ACC112 (cell line): Measurements from ENCODE around the gene GATAD2B.

ENCODE experiments used
- H2AFZ ChIP-seq: fragments of 200-600 bp; sonication (generic); one replicate; pipeline ENCODE4 v1.6.0; 2017; ENCODE audit warnings: antibody characterized with exemption, low read length; ENCODE audit not compliant: unreplicated experiment
- H3K27ac ChIP-seq: fragments of 200-600 bp; sonication (generic); 2 replicates; pipeline ENCODE4 v1.5.1; 2014; ENCODE audit warnings: low read depth, mild to moderate bottlenecking, antibody characterized with exemption, low read length, moderate library complexity
- H3K27me3 ChIP-seq: fragments of 200-600 bp; sonication (generic); 2 replicates; pipeline ENCODE4 v1.6.1; 2014; ENCODE audit warnings: mild to moderate bottlenecking, antibody characterized with exemption, low read length, moderate library complexity, mixed read lengths; ENCODE audit not compliant: insufficient read depth
- H3K36me3 ChIP-seq: fragments of 200-600 bp; sonication (generic); 2 replicates; pipeline ENCODE4 v1.6.1; 2016; ENCODE audit warnings: mild to moderate bottlenecking, antibody characterized with exemption, low read length, moderate library complexity, mixed read lengths; ENCODE audit not compliant: insufficient read depth
- H3K4me1 ChIP-seq: fragments of 200-600 bp; sonication (generic); one replicate; pipeline ENCODE4 v1.6.1; 2016; ENCODE audit warnings: low read length, mixed read lengths; ENCODE audit not compliant: insufficient read depth, unreplicated experiment, control insufficient read depth
- H3K4me3 ChIP-seq: fragments of 200-600 bp; sonication (generic); 2 replicates; pipeline ENCODE4 v1.5.1; 2014; ENCODE audit warnings: mild to moderate bottlenecking, low read depth, low read length
- H3K79me2 ChIP-seq: fragments of 200-600 bp; sonication (generic); one replicate; pipeline ENCODE4 v1.6.0; 2016; ENCODE audit warnings: low read length; ENCODE audit not compliant: control insufficient read depth, unreplicated experiment, insufficient read depth

Gene GATAD2B

DNA sequence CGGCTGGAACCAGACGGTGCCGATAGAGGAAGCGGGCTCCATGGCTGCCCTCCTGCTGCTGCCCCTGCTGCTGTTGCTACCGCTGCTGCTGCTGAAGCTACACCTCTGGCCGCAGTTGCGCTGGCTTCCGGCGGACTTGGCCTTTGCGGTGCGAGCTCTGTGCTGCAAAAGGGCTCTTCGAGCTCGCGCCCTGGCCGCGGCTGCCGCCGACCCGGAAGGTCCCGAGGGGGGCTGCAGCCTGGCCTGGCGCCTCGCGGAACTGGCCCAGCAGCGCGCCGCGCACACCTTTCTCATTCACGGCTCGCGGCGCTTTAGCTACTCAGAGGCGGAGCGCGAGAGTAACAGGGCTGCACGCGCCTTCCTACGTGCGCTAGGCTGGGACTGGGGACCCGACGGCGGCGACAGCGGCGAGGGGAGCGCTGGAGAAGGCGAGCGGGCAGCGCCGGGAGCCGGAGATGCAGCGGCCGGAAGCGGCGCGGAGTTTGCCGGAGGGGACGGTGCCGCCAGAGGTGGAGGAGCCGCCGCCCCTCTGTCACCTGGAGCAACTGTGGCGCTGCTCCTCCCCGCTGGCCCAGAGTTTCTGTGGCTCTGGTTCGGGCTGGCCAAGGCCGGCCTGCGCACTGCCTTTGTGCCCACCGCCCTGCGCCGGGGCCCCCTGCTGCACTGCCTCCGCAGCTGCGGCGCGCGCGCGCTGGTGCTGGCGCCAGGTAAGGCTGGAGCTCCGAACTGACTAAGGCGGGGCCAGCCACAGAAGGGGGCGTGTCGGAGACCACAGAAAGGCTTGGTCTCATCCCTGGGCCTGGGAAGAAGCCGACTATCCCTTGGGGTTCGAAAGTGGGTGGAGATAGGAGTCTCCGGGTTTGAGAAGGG, 147.1 kb downstream of the GATAD2B start:
- H3K4me3 ChIP-seq, result peak overlapping the region; percentile 83
- H3K27ac ChIP-seq, result 0 out of 2 replicates have a peak overlapping the region, but pooled peaks have one; percentile 24
- H3K36me3 ChIP-seq, result 0 out of 2 replicates have a peak, but pooled peaks cover 5% of the 10 kb centered on the region
- peak overlapping the region; percentile 83 for H2AFZ ChIP-seq
- H3K4me1 ChIP-seq, result peaks cover 42% of the 10 kb centered on the region
- no peaks in the 10 kb centered on the region for H3K27me3 ChIP-seq
- no peaks in the 10 kb centered on the region for H3K79me2 ChIP-seq

DNA sequence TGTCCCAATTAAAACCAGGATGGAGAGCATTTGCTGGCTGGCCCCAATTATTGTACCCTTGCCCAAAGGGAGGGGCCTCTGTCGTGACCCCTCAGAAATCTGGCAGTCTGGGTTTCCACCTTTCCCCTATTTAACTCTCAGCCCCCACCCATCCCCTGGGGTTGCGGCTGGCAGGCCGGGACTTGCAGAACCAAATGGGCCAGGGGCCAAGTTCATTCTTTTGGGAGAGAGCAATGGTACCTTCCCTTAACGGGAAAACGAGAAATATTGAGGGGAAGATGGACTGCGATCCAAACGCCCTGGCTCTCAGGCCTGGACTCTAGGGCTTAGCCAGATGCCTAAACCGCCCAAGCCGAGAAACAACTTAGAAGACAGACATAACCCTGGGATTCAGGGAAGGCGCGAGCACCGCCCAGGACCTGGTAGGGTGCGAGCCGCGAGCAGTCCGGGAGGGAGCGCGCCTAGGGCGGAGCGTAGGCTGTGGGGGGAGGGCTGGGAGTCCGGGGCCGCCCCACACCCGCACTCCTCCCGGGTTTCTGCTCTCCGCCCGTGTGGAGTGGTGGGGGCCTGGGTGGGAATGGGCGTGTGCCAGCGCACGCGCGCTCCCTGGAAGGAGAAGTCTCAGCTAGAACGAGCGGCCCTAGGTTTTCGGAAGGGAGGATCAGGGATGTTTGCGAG, 147.9 kb downstream of the GATAD2B start, which contains the start of gene SLC27A3:
SLC27A3 (plus strand) TSS at position 628 of the 678 bp plus-strand sequence. CDS start 91 bp downstream, outside the sequence.
- no peaks in the 10 kb centered on the region for H3K27me3 ChIP-seq
- H2AFZ ChIP-seq, result peak within 1 kb of the TSS; percentile 83
- H3K4me1 ChIP-seq, result peaks cover 42% of the 10 kb centered on the region
- H3K36me3 ChIP-seq, result 0 out of 2 replicates have a peak, but pooled peaks cover 5% of the 10 kb centered on the region
- no peaks in the 10 kb centered on the region for H3K79me2 ChIP-seq
- peak within 1 kb of the TSS; percentile 83 for H3K4me3 ChIP-seq
- H3K27ac ChIP-seq, result peak within 1 kb of the TSS; percentile 24; the same call in 1 of the 2 replicates

DNA sequence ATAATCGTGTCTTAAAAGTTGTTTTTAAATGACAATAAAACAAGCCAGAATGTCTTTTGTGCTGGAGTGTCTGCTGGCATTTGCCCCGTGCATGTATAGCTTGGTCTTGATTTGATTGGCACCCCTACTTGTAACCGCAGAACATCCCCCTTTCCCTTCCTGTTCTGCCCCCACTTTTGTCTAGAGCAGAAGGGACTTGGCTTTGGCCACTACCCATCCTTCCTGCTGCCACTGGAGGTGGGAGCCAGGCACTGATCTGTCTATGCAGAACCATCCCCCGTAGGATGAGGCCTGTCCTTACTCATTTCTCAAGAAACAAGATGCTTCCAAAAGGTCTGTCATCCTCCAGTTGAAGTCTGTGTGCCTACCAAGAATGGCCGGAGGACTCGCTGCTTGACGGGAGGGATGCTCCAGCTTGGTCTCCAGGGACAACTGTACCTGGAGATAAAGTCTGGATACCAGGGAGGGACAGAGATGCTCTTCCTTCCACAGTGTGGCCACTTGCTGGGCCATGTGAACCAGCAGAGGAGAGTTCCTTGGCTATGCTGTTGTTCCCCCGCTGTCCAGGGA, 148.7 kb downstream of the GATAD2B start:
- Histone ChIP-seq H3K36me3 (0 out of 2 replicates have a peak, but pooled peaks cover 5% of the 10 kb centered on the region), H3K4me1 (peaks cover 42% of the 10 kb centered on the region), H3K79me2 (no peaks in the 10 kb centered on the region), H3K4me3 (no peak overlapping the region), H3K27me3 (no peaks in the 10 kb centered on the region), H3K27ac (no peak overlapping the region), H2AFZ (no peak overlapping the region)

DNA sequence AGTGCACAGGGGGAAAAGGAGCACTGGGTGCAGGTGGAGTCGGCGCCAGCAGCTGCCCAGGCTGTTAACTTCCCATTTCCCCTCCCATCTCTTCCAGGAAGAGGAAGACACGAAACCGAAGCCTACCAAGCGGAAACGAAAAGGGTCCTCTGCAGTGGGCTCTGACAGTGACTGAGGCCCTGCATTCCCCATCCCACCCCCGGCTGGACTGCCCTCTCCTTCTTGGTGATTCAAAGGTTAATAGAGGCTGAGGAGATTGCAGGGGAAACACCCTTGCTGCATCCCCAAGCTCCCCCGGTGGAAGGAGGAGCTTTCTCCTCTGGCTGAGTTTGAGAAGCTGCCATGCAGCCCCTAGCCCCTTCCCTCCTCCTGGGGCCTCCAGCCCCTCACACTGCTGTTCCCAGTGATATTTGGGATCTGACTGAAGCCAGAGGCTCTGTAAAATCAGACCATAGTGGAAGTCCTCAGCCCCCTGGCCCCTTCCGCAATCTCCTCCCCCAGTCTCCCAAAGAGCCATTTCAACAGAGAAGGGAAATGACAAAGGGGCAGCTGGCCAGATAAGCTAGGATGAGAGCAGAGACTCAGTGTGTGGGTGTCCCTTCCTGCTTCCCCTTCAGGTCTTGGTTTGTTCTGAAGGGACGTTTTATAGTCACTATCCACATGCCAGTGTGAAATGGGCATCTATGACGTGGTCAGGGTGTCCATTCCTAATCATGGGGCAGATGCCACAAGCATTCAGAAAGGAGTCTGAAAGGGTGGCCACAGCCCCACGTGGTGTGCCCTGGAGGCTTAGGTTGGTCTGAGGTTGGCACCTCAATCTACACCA, 149.5 kb downstream of the GATAD2B start:
- Histone ChIP-seq H3K27ac (peak overlapping the region; percentile 14; the same call in 1 of the 2 replicates), H3K4me1 (peaks cover 42% of the 10 kb centered on the region), H3K36me3 (0 out of 2 replicates have a peak, but pooled peaks cover 5% of the 10 kb centered on the region)

DNA sequence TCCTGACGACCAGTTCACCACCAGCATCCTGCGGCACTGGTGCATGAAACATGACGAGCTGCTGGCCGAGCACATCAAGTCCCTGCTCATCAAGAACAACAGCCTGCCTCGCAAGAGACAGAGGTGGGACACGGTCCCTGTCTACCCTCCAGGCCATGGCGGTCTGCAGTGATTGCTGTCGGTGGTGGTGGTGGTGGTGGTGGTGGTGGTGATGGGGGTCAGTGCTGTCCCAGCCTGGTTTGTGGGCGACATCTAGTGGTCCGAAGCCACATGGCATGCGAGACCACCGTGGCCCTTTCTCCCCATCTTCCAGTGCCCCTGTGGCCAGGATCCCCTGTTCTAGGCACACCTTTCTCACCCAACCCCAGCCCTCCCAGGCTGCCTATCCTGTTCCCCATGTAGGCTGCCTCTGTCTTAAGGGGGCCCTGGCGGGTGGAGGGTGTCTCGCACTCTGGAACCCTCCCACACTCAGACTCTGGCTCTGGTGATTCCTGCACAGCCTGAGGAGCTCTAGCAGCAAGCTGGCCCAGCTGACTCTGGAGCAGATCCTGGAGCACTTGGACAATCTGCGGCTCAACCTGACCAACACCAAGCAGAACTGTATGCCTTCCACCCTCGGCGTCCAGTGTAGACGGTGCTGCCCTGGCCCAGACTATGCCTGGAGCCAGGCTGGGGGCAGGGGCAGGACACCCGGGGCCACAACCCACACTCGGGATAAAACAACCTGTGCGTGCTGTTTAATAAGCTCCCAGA, 150.8 kb downstream of the GATAD2B start:
- Histone ChIP-seq H3K4me3 (no peak overlapping the region), H3K4me1 (peaks cover 32% of the 10 kb centered on the region), H2AFZ (no peak overlapping the region), H3K27ac (no peak overlapping the region), H3K36me3 (peaks cover 11% of the 10 kb centered on the region; the same call in 1 of the 2 replicates), H3K27me3 (no peaks in the 10 kb centered on the region), H3K79me2 (no peaks in the 10 kb centered on the region)

More for the DNA sequence above, 149.5 kb downstream of the GATAD2B start:
- no peaks in the 10 kb centered on the region for H3K79me2 ChIP-seq
- no peak overlapping the region for H3K4me3 ChIP-seq
- no peaks in the 10 kb centered on the region for H3K27me3 ChIP-seq
- no peak overlapping the region for H2AFZ ChIP-seq

GRCh38 chr1:153771261-153771660, 151.5 kb downstream of the GATAD2B start:
- Histone ChIP-seq H3K79me2 (no peaks in the 10 kb centered on the region), H2AFZ (no peak overlapping the region), H3K27me3 (no peaks in the 10 kb centered on the region), H3K4me3 (no peak overlapping the region), H3K4me1 (peaks cover 26% of the 10 kb centered on the region), H3K27ac (no peak overlapping the region), H3K36me3 (peaks cover 12% of the 10 kb centered on the region; the same call in 1 of the 2 replicates)

DNA sequence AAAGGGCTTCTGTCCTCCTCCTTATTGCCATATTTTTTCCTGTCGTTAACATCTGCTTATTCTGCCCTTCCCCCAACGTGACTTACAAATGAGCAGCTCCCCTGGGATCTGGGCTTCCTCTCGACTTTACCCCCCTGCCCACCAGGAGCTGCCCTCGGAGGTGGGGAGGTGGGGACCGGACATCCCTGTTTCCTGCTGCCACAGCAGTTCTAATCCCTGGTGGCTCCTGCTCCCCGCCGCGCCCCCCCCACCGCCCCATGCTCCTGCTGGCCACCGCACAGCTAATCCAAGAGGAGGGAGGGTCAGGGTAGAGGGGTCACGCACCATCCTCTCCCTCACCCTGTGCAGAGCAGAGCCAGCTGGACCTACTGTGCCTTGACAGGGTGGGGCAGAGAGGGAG, 152.0 kb downstream of the GATAD2B start:
- no peak overlapping the region for H2AFZ ChIP-seq
- H3K4me1 ChIP-seq, result peaks cover 26% of the 10 kb centered on the region
- peaks cover 12% of the 10 kb centered on the region; the same call in 1 of the 2 replicates for H3K36me3 ChIP-seq
- H3K4me3 ChIP-seq, result no peak overlapping the region
- no peak overlapping the region for H3K27ac ChIP-seq
- H3K27me3 ChIP-seq, result no peaks in the 10 kb centered on the region
- H3K79me2 ChIP-seq, result no peaks in the 10 kb centered on the region

GRCh38 chr1:153769221-153769620, 153.6 kb downstream of the GATAD2B start:
- peaks cover 14% of the 10 kb centered on the region for H3K4me1 ChIP-seq

GRCh38 chr1:153768316-153769181, 154.2 kb downstream of the GATAD2B start:
- no peaks in the 10 kb centered on the region for H3K27me3 ChIP-seq
- H3K27ac ChIP-seq, result no peak overlapping the region
- no peak overlapping the region for H3K4me3 ChIP-seq
- H3K79me2 ChIP-seq, result no peaks in the 10 kb centered on the region
- peaks cover 8% of the 10 kb centered on the region for H3K4me1 ChIP-seq
- H3K36me3 ChIP-seq, result peaks cover 12% of the 10 kb centered on the region; the same call in 1 of the 2 replicates
- H2AFZ ChIP-seq, result no peak overlapping the region

More at GRCh38 chr1:153769221-153769620, 153.6 kb downstream of the GATAD2B start:
- Histone ChIP-seq H3K27me3 (no peaks in the 10 kb centered on the region), H2AFZ (no peak overlapping the region), H3K27ac (no peak overlapping the region), H3K79me2 (no peaks in the 10 kb centered on the region), H3K36me3 (peaks cover 12% of the 10 kb centered on the region; the same call in 1 of the 2 replicates), H3K4me3 (no peak overlapping the region)
